Measurements from ENCODE around the gene MIA3. TPM values are rescaled to one million over a fixed set of nuclear protein-coding genes. Genes with fewer than 3 reads are reported as not detected.

The MIA3 gene
- total RNA-seq (87.1 TPM), polyA plus RNA-seq (10 to 100 TPM; 48.5 to 60.3 (median 54.4) TPM)

GRCh38 chr1:222618001-222618879 lies at the start of gene MIA3:
Gene MIA3, plus strand, starts transcription at chr1:222618097. Its CDS starts 14 bp downstream, at chr1:222618111.
- Mint-ChIP-seq H3K4me1 (peaks cover 24 to 37% (median 33%) of the 10 kb centered on the region in 4 donors), H3K9me3 (peaks cover 0 to 2% (median 0%) of the 10 kb centered on the region in 7 donors), H3K4me3 (peak within 1 kb of the TSS; percentile 92 to 97 (median 96)), H3K27ac (peak within 1 kb of the TSS; percentile 91 to 97 (median 95)), H3K27me3 (peaks cover 40% of the 10 kb centered on the region), H3K36me3 (peaks cover 15% of the 10 kb centered on the region)
- Histone ChIP-seq H3K4me1 (ENCODE audit: control insufficient read depth, insufficient read depth, low read length, poor library complexity, severe bottlenecking) (peaks cover 22% of the 10 kb centered on the region), H3K27me3 (ENCODE audit: control insufficient read depth, insufficient read depth, low read length) (peaks cover 23% of the 10 kb centered on the region), H3K4me3 (ENCODE audit: low read depth, low read length) (peak within 1 kb of the TSS; percentile 65), H3K27ac (ENCODE audit: insufficient read depth, low read length, poor library complexity, severe bottlenecking) (peak within 1 kb of the TSS; percentile 75), H3K9me3 (ENCODE audit: control insufficient read depth in 2 of 2, low read length in 2 of 2) (no peaks in the 10 kb centered on the region), H3K36me3 (ENCODE audit: control insufficient read depth, insufficient read depth, low read length) (peaks cover 17% of the 10 kb centered on the region)
- DNase-seq (peak; percentile 32 to 79 (median 46)), ATAC-seq (ENCODE audit: low read depth in 2 of 2) (peak; percentile 55 to 56)

- Histone ChIP-seq H3K27me3 (ENCODE audit: control insufficient read depth, insufficient read depth, low read length) (no peaks in the 10 kb centered on the region), H3K36me3 (ENCODE audit: control insufficient read depth, insufficient read depth, low read length) (peaks cover 38% of the 10 kb centered on the region), H3K4me3 (ENCODE audit: low read depth, low read length) (no peak overlapping the region), H3K27ac (ENCODE audit: insufficient read depth, low read length, poor library complexity, severe bottlenecking) (no peak overlapping the region), H3K4me1 (ENCODE audit: control insufficient read depth, insufficient read depth, low read length, poor library complexity, severe bottlenecking) (no peaks in the 10 kb centered on the region), H3K9me3 (ENCODE audit: control insufficient read depth in 2 of 2, low read length in 2 of 2) (peaks cover 0 to 4% of the 10 kb centered on the region in 2 experiments)
- no peak overlapping the region for H3K4me3 Mint-ChIP-seq
- H3K9me3 Mint-ChIP-seq, result peaks cover 0 to 11% (median 1%) of the 10 kb centered on the region in 7 donors
- H3K4me1 Mint-ChIP-seq, result peaks cover 4 to 8% (median 6%) of the 10 kb centered on the region in 4 donors
- peak overlapping the region in 1 of 3 donors; percentile 32 for H3K27ac Mint-ChIP-seq
- H3K36me3 Mint-ChIP-seq, result peaks cover 80% of the 10 kb centered on the region
- H3K27me3 Mint-ChIP-seq, result no peaks in the 10 kb centered on the region
- DNase-seq (no peak), ATAC-seq (ENCODE audit: low read depth in 2 of 2) (no peak)
These were observed 47.1 kb upstream of the MIA3 start for GRCh38 chr1:222570837-222571236.

- H3K27me3 Mint-ChIP-seq, result no peaks in the 10 kb centered on the region
- Histone ChIP-seq H3K36me3 (ENCODE audit: control insufficient read depth, insufficient read depth, low read length) (peaks cover 51% of the 10 kb centered on the region), H3K9me3 (ENCODE audit: control insufficient read depth in 2 of 2, low read length in 2 of 2) (no peaks in the 10 kb centered on the region), H3K27me3 (ENCODE audit: control insufficient read depth, insufficient read depth, low read length) (no peaks in the 10 kb centered on the region), H3K4me3 (ENCODE audit: low read depth, low read length) (no peak overlapping the region), H3K4me1 (ENCODE audit: control insufficient read depth, insufficient read depth, low read length, poor library complexity, severe bottlenecking) (no peaks in the 10 kb centered on the region), H3K27ac (ENCODE audit: insufficient read depth, low read length, poor library complexity, severe bottlenecking) (no peak overlapping the region)
- DNase-seq (no peak), ATAC-seq (ENCODE audit: low read depth in 2 of 2) (no peak)
- no peak overlapping the region for H3K27ac Mint-ChIP-seq
- H3K4me1 Mint-ChIP-seq, result peaks cover 8 to 11% (median 9%) of the 10 kb centered on the region in 4 donors
- H3K36me3 Mint-ChIP-seq, result peaks cover 51% of the 10 kb centered on the region
- peaks cover 0 to 2% (median 0%) of the 10 kb centered on the region in 7 donors for H3K9me3 Mint-ChIP-seq
- no peak overlapping the region for H3K4me3 Mint-ChIP-seq
These were observed 38.6 kb upstream of the MIA3 start for GRCh38 chr1:222579316-222579715.

- Mint-ChIP-seq H3K9me3 (peaks cover 0 to 2% (median 0%) of the 10 kb centered on the region in 7 donors), H3K27ac (peak overlapping the region in 1 of 3 donors; percentile 29), H3K36me3 (peaks cover 48% of the 10 kb centered on the region), H3K4me3 (no peak overlapping the region), H3K27me3 (no peaks in the 10 kb centered on the region), H3K4me1 (peaks cover 22 to 31% (median 27%) of the 10 kb centered on the region in 4 donors)
- Histone ChIP-seq H3K27me3 (ENCODE audit: control insufficient read depth, insufficient read depth, low read length) (no peaks in the 10 kb centered on the region), H3K4me3 (ENCODE audit: low read depth, low read length) (no peak overlapping the region), H3K9me3 (ENCODE audit: control insufficient read depth in 2 of 2, low read length in 2 of 2) (no peaks in the 10 kb centered on the region), H3K4me1 (ENCODE audit: control insufficient read depth, insufficient read depth, low read length, poor library complexity, severe bottlenecking) (no peaks in the 10 kb centered on the region), H3K27ac (ENCODE audit: insufficient read depth, low read length, poor library complexity, severe bottlenecking) (no peak overlapping the region), H3K36me3 (ENCODE audit: control insufficient read depth, insufficient read depth, low read length) (peaks cover 46% of the 10 kb centered on the region)
- ATAC-seq (ENCODE audit: low read depth in 2 of 2), result no peak
- DNase-seq, result no peak
These were observed 35.7 kb upstream of the MIA3 start for GRCh38 chr1:222582099-222582774.

GRCh38 chr1:222583079-222583478 lies 34.8 kb upstream of the MIA3 start:
- H3K27me3 Mint-ChIP-seq, result no peaks in the 10 kb centered on the region
- peaks cover 43% of the 10 kb centered on the region for H3K36me3 ChIP-seq (ENCODE audit: control insufficient read depth, insufficient read depth, low read length)
- no peaks in the 10 kb centered on the region for H3K4me1 ChIP-seq (ENCODE audit: control insufficient read depth, insufficient read depth, low read length, poor library complexity, severe bottlenecking)
- no peaks in the 10 kb centered on the region for H3K27me3 ChIP-seq (ENCODE audit: control insufficient read depth, insufficient read depth, low read length)
- ATAC-seq (ENCODE audit: low read depth in 2 of 2) (no peak), DNase-seq (no peak)
- no peak overlapping the region for H3K27ac ChIP-seq (ENCODE audit: insufficient read depth, low read length, poor library complexity, severe bottlenecking)
- peak overlapping the region in 1 of 4 donors; percentile 6 for H3K4me3 Mint-ChIP-seq
- peaks cover 23 to 39% (median 30%) of the 10 kb centered on the region in 4 donors for H3K4me1 Mint-ChIP-seq
- no peaks in the 10 kb centered on the region for H3K9me3 ChIP-seq (ENCODE audit: control insufficient read depth in 2 of 2, low read length in 2 of 2)
- peaks cover 50% of the 10 kb centered on the region for H3K36me3 Mint-ChIP-seq
- H3K4me3 ChIP-seq (ENCODE audit: low read depth, low read length), result no peak overlapping the region
- H3K9me3 Mint-ChIP-seq, result peaks cover 0 to 2% (median 0%) of the 10 kb centered on the region in 7 donors
- peak overlapping the region in 1 of 3 donors; percentile 60 for H3K27ac Mint-ChIP-seq

GRCh38 chr1:222586842-222587241 lies 31.1 kb upstream of the MIA3 start:
- no peak overlapping the region for H3K27ac Mint-ChIP-seq
- DNase-seq, result no peak
- Histone ChIP-seq H3K9me3 (ENCODE audit: control insufficient read depth in 2 of 2, low read length in 2 of 2) (no peaks in the 10 kb centered on the region), H3K27ac (ENCODE audit: insufficient read depth, low read length, poor library complexity, severe bottlenecking) (no peak overlapping the region), H3K27me3 (ENCODE audit: control insufficient read depth, insufficient read depth, low read length) (no peaks in the 10 kb centered on the region), H3K4me3 (ENCODE audit: low read depth, low read length) (no peak overlapping the region), H3K4me1 (ENCODE audit: control insufficient read depth, insufficient read depth, low read length, poor library complexity, severe bottlenecking) (peaks cover 20% of the 10 kb centered on the region), H3K36me3 (ENCODE audit: control insufficient read depth, insufficient read depth, low read length) (peaks cover 27% of the 10 kb centered on the region)
- peaks cover 23 to 64% (median 53%) of the 10 kb centered on the region in 4 donors for H3K4me1 Mint-ChIP-seq
- peaks cover 3% of the 10 kb centered on the region for H3K27me3 Mint-ChIP-seq
- peaks cover 43% of the 10 kb centered on the region for H3K36me3 Mint-ChIP-seq
- H3K9me3 Mint-ChIP-seq, result no peaks in the 10 kb centered on the region
- no peak for ATAC-seq (ENCODE audit: low read depth in 2 of 2)
- peak overlapping the region in 3 of 4 donors; percentile 2 to 44 (median 10) for H3K4me3 Mint-ChIP-seq

- peaks cover 29 to 63% (median 48%) of the 10 kb centered on the region in 4 donors for H3K4me1 Mint-ChIP-seq
- DNase-seq, result no peak
- H3K27me3 Mint-ChIP-seq, result peaks cover 9% of the 10 kb centered on the region
- H3K4me3 ChIP-seq (ENCODE audit: low read depth, low read length), result peak overlapping the region; percentile 99
- peak overlapping the region in 3 of 4 donors; percentile 41 to 95 (median 93) for H3K4me3 Mint-ChIP-seq
- H3K27me3 ChIP-seq (ENCODE audit: control insufficient read depth, insufficient read depth, low read length), result no peaks in the 10 kb centered on the region
- peaks cover 20% of the 10 kb centered on the region for H3K4me1 ChIP-seq (ENCODE audit: control insufficient read depth, insufficient read depth, low read length, poor library complexity, severe bottlenecking)
- peaks cover 15% of the 10 kb centered on the region for H3K36me3 ChIP-seq (ENCODE audit: control insufficient read depth, insufficient read depth, low read length)
- no peak overlapping the region for H3K27ac ChIP-seq (ENCODE audit: insufficient read depth, low read length, poor library complexity, severe bottlenecking)
- peak overlapping the region in 1 of 3 donors; percentile 99 for H3K27ac Mint-ChIP-seq
- no peak for ATAC-seq (ENCODE audit: low read depth in 2 of 2)
- no peaks in the 10 kb centered on the region for H3K9me3 ChIP-seq (ENCODE audit: control insufficient read depth in 2 of 2, low read length in 2 of 2)
- peaks cover 33% of the 10 kb centered on the region for H3K36me3 Mint-ChIP-seq
- H3K9me3 Mint-ChIP-seq, result no peaks in the 10 kb centered on the region
These were observed 29.8 kb upstream of the MIA3 start for GRCh38 chr1:222588135-222588534.
